Neural cell (in vitro differentiated cells): ENCODE data around the gene GJE1. TPM values are rescaled to one million over a fixed set of nuclear protein-coding genes. Genes with fewer than 3 reads are reported as not detected.

Source experiments
- H2AFZ ChIP-seq: fragments of 200-600, 300-800 bp; sonication (generic), shearing (Covaris generic); 2 replicates; pipeline ENCODE4 v1.6.0; 2014; ENCODE audit warnings: low read depth, mild to moderate bottlenecking, antibody characterized with exemption, low read length, moderate library complexity
- H3F3A ChIP-seq: fragments of 200-600 bp; shearing (Covaris generic); 2 replicates; pipeline ENCODE4 v1.6.1; 2016; ENCODE audit warnings: mild to moderate bottlenecking, moderate library complexity, mixed read lengths, antibody characterized with exemption, low read length; ENCODE audit not compliant: insufficient read depth, poor library complexity, severe bottlenecking
- H3K27ac ChIP-seq: fragments of 200-600, 300-800 bp; sonication (generic), shearing (Covaris generic); 2 replicates; pipeline ENCODE4 v1.5.1; 2014; ENCODE audit warnings: mild to moderate bottlenecking, low read length, moderate library complexity
- H3K27me3 ChIP-seq: fragments of 300-800, 200-600 bp; sonication (generic), shearing (Covaris generic); 2 replicates; pipeline ENCODE4 v1.6.0; 2014; ENCODE audit warnings: mild to moderate bottlenecking, low read depth, low read length, moderate library complexity; ENCODE audit not compliant: insufficient read depth
- H3K36me3 ChIP-seq: fragments of 300-800, 200-600 bp; sonication (generic), shearing (Covaris generic); 2 replicates; pipeline ENCODE4 v1.5.1; 2014; ENCODE audit warnings: mild to moderate bottlenecking, antibody characterized with exemption, low read length, moderate library complexity; ENCODE audit not compliant: insufficient read depth
- H3K4me2 ChIP-seq: fragments of 300-800, 200-600 bp; sonication (generic), shearing (Covaris generic); 2 replicates; pipeline ENCODE4 v1.6.0; 2014; ENCODE audit warnings: mild to moderate bottlenecking, low read length
- H3K4me3 ChIP-seq: fragments of 300-800, 200-600 bp; sonication (generic), shearing (Covaris generic); 2 replicates; pipeline ENCODE4 v1.5.1; 2014; ENCODE audit warnings: mild to moderate bottlenecking, low read length, moderate library complexity
- H3K79me2 ChIP-seq: fragments of 200-600 bp; shearing (Covaris generic); replicated peaks from 2 replicates; pipeline ENCODE4 v1.6.0; 2014; ENCODE audit warnings: mild to moderate bottlenecking, low read length, moderate library complexity; ENCODE audit not compliant: insufficient read depth
- H3K9ac ChIP-seq: fragments of 300-800, 200-600 bp; sonication (generic), shearing (Covaris generic); 2 replicates; pipeline ENCODE4 v1.6.1; 2016; ENCODE audit warnings: mild to moderate bottlenecking, low read length, mixed read lengths
- H3K9me2 ChIP-seq: fragments of 200-600 bp; shearing (Covaris generic); 2 replicates; pipeline ENCODE4 v1.6.1; 2016; ENCODE audit warnings: mild to moderate bottlenecking, low read length, mixed read lengths; ENCODE audit not compliant: insufficient read depth
- H3K9me3 ChIP-seq: fragments of 200-600, 300-800 bp; sonication (generic), shearing (Covaris generic); 2 replicates; pipeline ENCODE4 v1.6.1; 2016; ENCODE audit warnings: mild to moderate bottlenecking, mixed run types, low read length, moderate library complexity, mixed read lengths
- H4K20me1 ChIP-seq: fragments of 200-600 bp; shearing (Covaris generic); 2 replicates; pipeline ENCODE4 v1.6.1; 2016; ENCODE audit warnings: mild to moderate bottlenecking, mixed run types; ENCODE audit not compliant: insufficient read depth
- CTCF ChIP-seq: fragments of 450-650 bp; IDR thresholded peaks from 2 replicates; pipeline ENCODE4 v1.5.1; 2014; ENCODE audit warnings: antibody characterized with exemption, mild to moderate bottlenecking, moderate library complexity; ENCODE audit not compliant: poor library complexity, severe bottlenecking
- EP300 ChIP-seq: fragments of 450-650 bp; conservative IDR thresholded peaks from 2 replicates; pipeline ENCODE4 v1.6.1; 2014; ENCODE audit warnings: antibody characterized with exemption, mild to moderate bottlenecking, moderate library complexity; ENCODE audit not compliant: poor library complexity, severe bottlenecking
- EZH2 ChIP-seq: fragments of 200-600, 300-800 bp; shearing (Covaris generic), sonication (generic); IDR thresholded peaks from 2 replicates; pipeline ENCODE4 v1.6.1; 2014; ENCODE audit warnings: antibody characterized with exemption, low read length, borderline replicate concordance, mild to moderate bottlenecking; ENCODE audit not compliant: insufficient read depth, poor library complexity, severe bottlenecking
- MXI1 ChIP-seq: fragments of 450-650 bp; conservative IDR thresholded peaks from 2 replicates; pipeline ENCODE4 v1.6.1; 2014; ENCODE audit warnings: antibody characterized with exemption, mild to moderate bottlenecking; ENCODE audit not compliant: poor library complexity, severe bottlenecking
- POLR2AphosphoS5 ChIP-seq: IDR thresholded peaks from 2 replicates; pipeline ENCODE4 v1.6.1; 2012
- RAD21 ChIP-seq: fragments of 450-650 bp; conservative IDR thresholded peaks from 2 replicates; pipeline ENCODE4 v1.6.1; 2014; ENCODE audit warnings: antibody characterized with exemption, mild to moderate bottlenecking, moderate library complexity
- REST ChIP-seq: IDR thresholded peaks from 2 replicates; pipeline ENCODE4 v1.6.1; 2012; ENCODE audit warnings: borderline replicate concordance
- SMC3 ChIP-seq: fragments of 450-650 bp; conservative IDR thresholded peaks from 2 replicates; pipeline ENCODE4 v1.6.1; 2014; ENCODE audit warnings: antibody characterized with exemption, mild to moderate bottlenecking, moderate library complexity; ENCODE audit not compliant: poor library complexity
- TAF1 ChIP-seq: IDR thresholded peaks from 2 replicates; pipeline ENCODE4 v1.6.1; 2012; ENCODE audit warnings: low read depth
- polyA plus RNA-seq: library from polyadenylated mRNA; depleted of rRNA; stranded (reverse); fragments of >200 nt; gene quantifications from 2 replicates; pipeline ENCODE4 v1.2.3, GENCODE V29; 2014

Gene GJE1
- polyA plus RNA-seq, 1 donor from 2014 or later = not detected

GRCh38 chr6:142174703-142175102 is 42.0 kb downstream of the GJE1 start:
- no peaks in the 10 kb centered on the region for H4K20me1 ChIP-seq
- no peak overlapping the region for H3K4me2 ChIP-seq
- no peaks in the 10 kb centered on the region for H3K27me3 ChIP-seq
- no peaks in the 10 kb centered on the region for H3K9me2 ChIP-seq
- H3K36me3 ChIP-seq = no peaks in the 10 kb centered on the region
- H3F3A ChIP-seq = no peaks in the 10 kb centered on the region
- H3K27ac ChIP-seq = no peak overlapping the region
- no peak overlapping the region for H2AFZ ChIP-seq
- H3K9ac ChIP-seq = no peak overlapping the region
- TF ChIP-seq EZH2 (no peak), SMC3 (no peak), REST (no peak), MXI1 (no peak), RAD21 (no peak), POLR2AphosphoS5 (no peak), TAF1 (no peak), CTCF (no peak), EP300 (no peak)
- no peak overlapping the region for H3K4me3 ChIP-seq
- H3K9me3 ChIP-seq = no peaks in the 10 kb centered on the region
- H3K79me2 ChIP-seq = no peaks in the 10 kb centered on the region

DNA sequence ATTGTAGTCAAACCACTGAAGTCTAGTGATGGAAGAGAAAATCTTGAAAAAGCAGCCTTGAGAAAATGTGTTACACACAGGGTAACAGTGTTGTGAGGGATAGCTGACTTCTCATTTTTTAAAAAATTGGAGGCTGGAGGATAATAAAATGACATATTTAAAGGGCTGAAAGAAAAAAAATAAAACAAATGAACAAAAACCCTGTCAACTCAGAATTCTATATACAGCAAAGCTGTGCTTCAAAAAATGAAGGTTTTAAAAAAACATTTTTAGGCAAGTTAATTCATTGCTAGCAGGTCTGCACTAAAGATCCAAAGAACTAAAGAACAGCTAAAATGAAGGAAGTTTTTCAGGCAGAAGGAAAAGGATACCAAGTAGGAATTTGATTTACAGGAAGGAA is 45.4 kb downstream of the GJE1 start:
- TF ChIP-seq MXI1 = no peak
- no peak for TF ChIP-seq POLR2AphosphoS5
- no peak for TF ChIP-seq RAD21
- TF ChIP-seq CTCF = no peak
- no peak for TF ChIP-seq EZH2
- Histone ChIP-seq H3K9ac (no peak overlapping the region), H3K4me3 (no peak overlapping the region), H3K36me3 (no peaks in the 10 kb centered on the region), H3K4me2 (no peak overlapping the region), H3K27ac (no peak overlapping the region), H3K27me3 (no peaks in the 10 kb centered on the region), H2AFZ (no peak overlapping the region), H3K9me2 (no peaks in the 10 kb centered on the region), H3K79me2 (no peaks in the 10 kb centered on the region), H3K9me3 (no peaks in the 10 kb centered on the region), H3F3A (no peaks in the 10 kb centered on the region), H4K20me1 (no peaks in the 10 kb centered on the region)
